Mucosa of gallbladder (tissue), 1 donor: Measurements from ENCODE around the gene JOSD1. TPM values are rescaled to one million over a fixed set of nuclear protein-coding genes. Genes with fewer than 3 reads are reported as not detected.
A peak's percentile ranks its signal among the peaks of the same experiment; 100 is the strongest.
"Not testable (repeated sequence)": the region's sequence is repeated elsewhere in the genome, so short reads cannot be mapped to it uniquely, and the experiment has no call there.

Experiments used
- DNase-seq: peaks from one replicate; pipeline ENCODE4 v3.0.0-alpha.2; 2020; ENCODE audit warnings: low spot score
- total RNA-seq: library from RNA; stranded (reverse); gene quantifications from one replicate; pipeline ENCODE4 v1.2.1, GENCODE V29; 2021
- donor health status: DM: no; HTN: no; CAD: no.

The JOSD1 gene
- total RNA-seq, 1 donor from 2014 or later: 75.4 TPM

- DNase-seq: no peak
Observed at GRCh38 chr22:38685761-38686160, 15.0 kb downstream of the JOSD1 start.

GRCh38 chr22:38684895-38685294 lies 15.8 kb downstream of the JOSD1 start:
- DNase-seq: no peak

- DNase-seq: peak; percentile 90
Observed at GRCh38 chr22:38681582-38682335, 19.0 kb downstream of the JOSD1 start, which contains the start of gene TOMM22. TOMM22 (plus strand) TSS chr22:38681957; CDS start chr22:38681979, 22 bp downstream.

GRCh38 chr22:38675833-38676232 lies 24.9 kb downstream of the JOSD1 start:
- no peak for DNase-seq

GRCh38 chr22:38674888-38675287 lies 25.9 kb downstream of the JOSD1 start:
- no peak for DNase-seq

- DNase-seq: no peak
Observed at GRCh38 chr22:38657045-38657909, 43.5 kb downstream of the JOSD1 start.

- DNase-seq: peak; percentile 86
Observed at GRCh38 chr22:38656256-38657044, 44.3 kb downstream of the JOSD1 start, which contains the start of the genes CBY1 and FAM227A. CBY1 (plus strand) TSS chr22:38656638; CDS start chr22:38668055, 11,417 bp downstream. FAM227A (minus strand) TSS chr22:38656392; CDS start chr22:38650168, 6,224 bp downstream.

- no peak for DNase-seq
Observed at GRCh38 chr22:38655519-38656255, 45.1 kb downstream of the JOSD1 start.

GRCh38 chr22:38653741-38654140 lies 47.0 kb downstream of the JOSD1 start:
- DNase-seq: no peak

GRCh38 chr22:38652859-38653258 lies 47.9 kb downstream of the JOSD1 start:
- DNase-seq: no peak

GRCh38 chr22:38649841-38650522 lies 50.8 kb downstream of the JOSD1 start:
- DNase-seq: no peak

GRCh38 chr22:38645430-38645829 lies 55.3 kb downstream of the JOSD1 start:
- DNase-seq: no peak

- not testable (repeated sequence) for DNase-seq
Observed at GRCh38 chr22:38644245-38644644, 56.5 kb downstream of the JOSD1 start.

- DNase-seq: no peak
Observed at GRCh38 chr22:38641476-38642040, 59.2 kb downstream of the JOSD1 start.

- no peak for DNase-seq
Observed at GRCh38 chr22:38638728-38639127, 62.0 kb downstream of the JOSD1 start.

GRCh38 chr22:38638216-38638615 lies 62.5 kb downstream of the JOSD1 start:
- no peak for DNase-seq
